IMR-90 (cell line): ENCODE measurements around the gene MIEN1. TPM values are rescaled to one million over a fixed set of nuclear protein-coding genes. Genes with fewer than 3 reads are reported as not detected.

Experiments used
- ATAC-seq: fragments of 200-7000 bp; cut with Tn5 transposase; 2 replicates; pipeline ENCODE4 v1.9.1; 2020; ENCODE audit warnings: low read depth, mild to moderate bottlenecking, moderate library complexity
- BruUV-seq: library from RNA; stranded (reverse); fragments of 400-500 nt; replicated peaks from 2 replicates; lab custom pipeline; 2021; lab: Mats Ljungman, UMichigan
- CTCF ChIA-PET: fragments of 300-600 bp; formaldehyde crosslinking; extraction: SDS; loops from one replicate; lab custom pipeline; 2021; ENCODE audit warnings: antibody characterized with exemption; lab: Yijun Ruan, JAX
- POLR2A ChIA-PET: fragments of 300-600 bp; sonication (Branson Sonifier 250); formaldehyde crosslinking; loops from one replicate; lab custom pipeline; 2022; ENCODE audit warnings: antibody characterized with exemption; ENCODE audit not compliant: unreplicated experiment; lab: Charles Lee
- DNase-seq: peaks from one replicate; pipeline ENCODE4 v3.0.0; 2013
- H2AFZ ChIP-seq: replicated peaks from 2 replicates; pipeline ENCODE3; 2013; ENCODE audit warnings: low read length, mild to moderate bottlenecking; ENCODE audit not compliant: poor library complexity
- H2AK5ac ChIP-seq: 2 replicates; pipeline ENCODE4 v1.6.1; 2013; ENCODE audit warnings: low read depth, low read length, inconsistent platforms
- H2AK9ac ChIP-seq: replicated peaks from 2 replicates; pipeline ENCODE3; 2013; ENCODE audit warnings: mild to moderate bottlenecking, low read depth, low read length, moderate library complexity; ENCODE audit not compliant: poor library complexity
- H2BK120ac ChIP-seq: 2 replicates; pipeline ENCODE4 v1.6.1; 2013; ENCODE audit warnings: low read depth, low read length, inconsistent platforms
- H2BK15ac ChIP-seq: 3 replicates; pipeline ENCODE4 v1.6.1; 2013; ENCODE audit warnings: low read depth, low read length, inconsistent platforms
- H2BK20ac ChIP-seq: 2 replicates; pipeline ENCODE4 v1.6.1; 2013; ENCODE audit warnings: low read depth, mild to moderate bottlenecking, inconsistent platforms, low read length, moderate library complexity
- H2BK5ac ChIP-seq: 2 replicates; pipeline ENCODE4 v1.6.1; 2013; ENCODE audit warnings: mild to moderate bottlenecking, low read depth, low read length, inconsistent platforms; ENCODE audit not compliant: poor library complexity, severe bottlenecking
- H3K14ac ChIP-seq: replicated peaks from 2 replicates; pipeline ENCODE4 v1.6.1; 2013; ENCODE audit warnings: low read depth, low read length, inconsistent platforms
- H3K18ac ChIP-seq: 2 replicates; pipeline ENCODE4 v1.6.1; 2013; ENCODE audit warnings: low read depth, low read length, control low read depth
- H3K23ac ChIP-seq: 2 replicates; pipeline ENCODE4 v1.6.1; 2013; ENCODE audit warnings: low read depth, low read length, inconsistent platforms
- H3K27ac ChIP-seq: 2 replicates; pipeline ENCODE4 v1.5.1; 2013; ENCODE audit warnings: mild to moderate bottlenecking, control low read depth, low read length; ENCODE audit not compliant: insufficient read depth
- H3K27me3 ChIP-seq: 2 replicates; pipeline ENCODE4 v1.6.1; 2013; ENCODE audit warnings: low read length; ENCODE audit not compliant: control insufficient read depth, insufficient read depth
- H3K36me3 ChIP-seq: 2 replicates; pipeline ENCODE4 v1.6.1; 2013; ENCODE audit warnings: low read length, mixed read lengths; ENCODE audit not compliant: control insufficient read depth, insufficient read depth
- H3K4ac ChIP-seq: 2 replicates; pipeline ENCODE4 v1.6.1; 2013; ENCODE audit warnings: low read depth, low read length, inconsistent platforms
- H3K4me1 ChIP-seq: 2 replicates; pipeline ENCODE4 v1.6.1; 2013; ENCODE audit warnings: low read length, mixed read lengths; ENCODE audit not compliant: control insufficient read depth, insufficient read depth
- H3K4me2 ChIP-seq: 2 replicates; pipeline ENCODE4 v1.6.1; 2013; ENCODE audit warnings: low read depth, mild to moderate bottlenecking, control low read depth, low read length, moderate library complexity
- H3K4me3 ChIP-seq: 2 replicates; pipeline ENCODE4 v1.5.1; 2013; ENCODE audit warnings: low read depth, mild to moderate bottlenecking, control low read depth, low read length, moderate library complexity; ENCODE audit not compliant: insufficient read depth
- H3K56ac ChIP-seq: 2 replicates; pipeline ENCODE4 v1.6.1; 2013; ENCODE audit warnings: low read length, inconsistent platforms; ENCODE audit not compliant: insufficient read depth; ENCODE audit errors: extremely low read depth
- H3K79me1 ChIP-seq, 2 experiments: 2 replicates each; pipeline ENCODE4 v1.6.1; 2013; ENCODE audit warnings: low read length in 2 of 2, inconsistent platforms in 1 of 2, low read depth in 1 of 2
- H3K9ac ChIP-seq: 2 replicates; pipeline ENCODE4 v1.6.1; 2013; ENCODE audit warnings: low read depth, low read length, control low read depth
- H3K9me1 ChIP-seq: 2 replicates; pipeline ENCODE4 v1.6.1; 2013; ENCODE audit warnings: low read length, inconsistent platforms; ENCODE audit not compliant: insufficient read depth
- H3K9me3 ChIP-seq: 2 replicates; pipeline ENCODE4 v1.6.1; 2013; ENCODE audit warnings: low read length; ENCODE audit not compliant: control insufficient read depth, insufficient read depth
- H4K20me1 ChIP-seq: 2 replicates; pipeline ENCODE4 v1.6.1; 2013; ENCODE audit warnings: low read length, inconsistent platforms; ENCODE audit not compliant: insufficient read depth
- H4K5ac ChIP-seq: 2 replicates; pipeline ENCODE4 v1.6.1; 2013; ENCODE audit warnings: mild to moderate bottlenecking, low read depth, low read length, control low read depth
- H4K8ac ChIP-seq, 2 experiments: 2 replicates each; pipeline ENCODE4 v1.6.1; 2013; ENCODE audit warnings: low read depth in 2 of 2, low read length in 2 of 2, control low read depth in 1 of 2, inconsistent platforms in 1 of 2
- H4K91ac ChIP-seq: 2 replicates; pipeline ENCODE4 v1.6.1; 2013; ENCODE audit warnings: low read depth, low read length, inconsistent platforms; ENCODE audit not compliant: insufficient read depth
- BHLHE40 ChIP-seq: fragments of 150-350 bp; IDR thresholded peaks from 2 replicates; pipeline ENCODE4 v1.6.1; 2016; ENCODE audit warnings: mild to moderate bottlenecking, low read depth, low read length
- CEBPB ChIP-seq: IDR thresholded peaks from 2 replicates; pipeline ENCODE4 v1.6.1; 2012; ENCODE audit warnings: low read depth, low read length, improper control_type of control experiment
- CHD1 ChIP-seq: IDR thresholded peaks from 2 replicates; pipeline ENCODE4 v1.6.1; 2012; ENCODE audit warnings: low read depth, low read length, improper control_type of control experiment
- FOS ChIP-seq: fragments of 150-350 bp; IDR thresholded peaks from 2 replicates; pipeline ENCODE4 v1.6.1; 2016; ENCODE audit warnings: low read depth, low read length
- MAFK ChIP-seq: IDR thresholded peaks from 2 replicates; pipeline ENCODE4 v1.6.1; 2012; ENCODE audit warnings: low read depth, low read length, improper control_type of control experiment
- MAZ ChIP-seq: IDR thresholded peaks from 2 replicates; pipeline ENCODE4 v1.6.1; 2012; ENCODE audit warnings: low read depth, mild to moderate bottlenecking, low read length, improper control_type of control experiment, moderate library complexity, borderline replicate concordance
- MXI1 ChIP-seq: IDR thresholded peaks from 2 replicates; pipeline ENCODE4 v1.6.1; 2012; ENCODE audit warnings: low read depth, mild to moderate bottlenecking, low read length, moderate library complexity, borderline replicate concordance
- NFE2L2 ChIP-seq: fragments of 150-350 bp; IDR thresholded peaks from 2 replicates; pipeline ENCODE4 v1.6.1; 2016; ENCODE audit warnings: low read depth, mild to moderate bottlenecking, low read length
- RAD21 ChIP-seq: IDR thresholded peaks from 2 replicates; pipeline ENCODE4 v1.6.1; 2012; ENCODE audit warnings: low read length, improper control_type of control experiment
- RCOR1 ChIP-seq: IDR thresholded peaks from 2 replicates; pipeline ENCODE4 v1.6.1; 2012; ENCODE audit warnings: mild to moderate bottlenecking, low read length, improper control_type of control experiment; ENCODE audit not compliant: insufficient replicate concordance
- SMC3 ChIP-seq: fragments of 150-350 bp; IDR thresholded peaks from 2 replicates; pipeline ENCODE4 v1.6.1; 2016; ENCODE audit warnings: low read depth, mild to moderate bottlenecking, antibody characterized with exemption, low read length, moderate library complexity
- USF2 ChIP-seq: fragments of 150-350 bp; IDR thresholded peaks from 2 replicates; pipeline ENCODE4 v1.6.1; 2017; ENCODE audit warnings: mild to moderate bottlenecking, antibody characterized with exemption, low read length, low read depth
- WGBS, 2 experiments: methylation state at CpG; one replicate each; pipeline versions ENCODE4 v1.1.5 to v1.1.7; 2013; ENCODE audit warnings: missing lambda C conversion rate in 2 of 2; ENCODE audit not compliant: insufficient read length in 1 of 2; ENCODE audit errors: extremely low coverage in 2 of 2; 5-methylcytosine and 5-hydroxymethylcytosine counted together
- dilution Hi-C: fragments of 300-500 bp; cut with HindIII; formaldehyde crosslinking; loops from one replicate; pipeline ENCODE4 v1.14.3; 2018; ENCODE audit warnings: low sequenced_read_pairs; ENCODE audit not compliant: unreplicated experiment
- in situ Hi-C: fragments of 300-500 bp; cut with MboI; formaldehyde crosslinking; loops from 3 replicates; pipeline ENCODE4 v1.14.3; 2019; ENCODE audit warnings: low sequenced_read_pairs, inconsistent platforms, mixed read lengths
- intact Hi-C: fragments of 100-400 bp; cut with micrococcal nuclease; formaldehyde crosslinking; loops from 2 replicates; pipeline ENCODE4 v1.10.0; 2022
- polyA plus RNA-seq, 3 experiments: library from polyadenylated mRNA; depleted of rRNA; stranded (reverse); fragments of >200 nt; gene quantifications; 2 replicates each; pipeline ENCODE4 v1.2.3, GENCODE V29; 2012; ENCODE audit warnings: low replicate concordance in 1 of 3
- total RNA-seq: library from RNA; depleted of rRNA; stranded (reverse); fragments of >200 nt; gene quantifications from 2 replicates; pipeline ENCODE4 v1.2.3, GENCODE V29; 2012
- TF ChIP-seq, protein P1 (sequence below): fragments of 150-350 bp; IDR thresholded peaks from 2 replicates; pipeline ENCODE4 v1.6.1; 2016; ENCODE audit warnings: low read depth, mild to moderate bottlenecking, low read length, moderate library complexity, borderline replicate concordance
- TF ChIP-seq, protein P2 (sequence below): conservative IDR thresholded peaks from 2 replicates; pipeline ENCODE4 v1.5.1; 2012; ENCODE audit warnings: mild to moderate bottlenecking, low read depth, low read length, improper control_type of control experiment

The MIEN1 gene
- total and polyA plus RNA-seq, 2 of the 4 experiments (the other 2 are of a cell fraction) = 20.3 to 75.6 TPM

DNA sequence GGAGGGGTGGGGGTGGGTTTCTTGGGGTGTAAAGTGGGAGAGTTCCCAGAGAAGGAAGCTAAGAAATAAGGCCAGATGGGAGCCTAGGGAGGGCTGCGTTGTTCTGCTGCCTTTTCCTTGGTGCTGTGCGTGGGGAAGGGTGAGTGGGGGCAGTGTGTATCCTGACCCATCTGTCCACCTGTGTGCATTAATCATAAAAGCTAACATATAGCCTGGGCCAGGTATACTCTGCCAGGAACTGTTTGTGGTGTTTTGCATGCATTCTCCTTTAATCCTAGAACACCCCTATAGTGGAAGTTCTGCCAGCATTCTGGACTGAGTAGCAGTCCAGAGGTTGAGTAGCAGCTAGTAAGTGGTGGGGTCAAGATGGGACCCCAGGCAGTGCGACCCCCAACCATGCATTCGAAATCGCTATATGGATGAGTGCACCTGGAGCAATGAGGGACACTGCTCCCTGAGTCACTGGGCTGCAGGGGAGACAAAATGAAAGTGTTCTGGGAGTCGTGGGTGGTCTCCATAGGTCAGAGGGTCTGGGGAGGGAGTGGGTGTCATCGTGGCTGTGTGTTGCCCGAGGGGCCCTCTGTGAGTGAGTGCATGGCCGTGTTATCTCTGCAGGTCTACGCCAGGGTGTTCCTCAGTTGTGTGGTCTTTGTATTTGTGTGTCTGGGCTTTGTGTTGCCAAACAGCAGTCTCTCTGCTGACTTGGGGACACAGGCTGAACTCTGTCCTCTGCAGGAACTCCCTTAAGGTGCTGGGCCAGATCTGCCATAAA is 29.1 kb downstream of the MIEN1 start:
- H3K4me2 ChIP-seq = peak overlapping the region; percentile 99
- peak overlapping the region; percentile 73 for H2AFZ ChIP-seq
- in situ Hi-C loops = no loop called here
- no peaks in the 10 kb centered on the region for H3K9me3 ChIP-seq
- H2AK9ac ChIP-seq = peak overlapping the region; percentile 11
- peaks cover 23% of the 10 kb centered on the region for H3K9me1 ChIP-seq
- peak overlapping the region; percentile 96 for H3K23ac ChIP-seq
- intact Hi-C loops = no loop called here
- H3K18ac ChIP-seq = no peak overlapping the region
- H3K27ac ChIP-seq = no peak overlapping the region; the same call in 1 of the 2 replicates
- H2BK15ac ChIP-seq = no peak overlapping the region
- H3K4ac ChIP-seq = peak overlapping the region; percentile 29
- no peak overlapping the region for H2BK20ac ChIP-seq
- no peak overlapping the region for H2BK120ac ChIP-seq
- DNase-seq (no peak), ATAC-seq (no peak)
- peak overlapping the region; percentile 68 for H3K14ac ChIP-seq
- H3K4me3 ChIP-seq = peak overlapping the region; percentile 90
- H4K8ac ChIP-seq = no peak overlapping the region
- no peak overlapping the region for H4K91ac ChIP-seq
- dilution Hi-C loops = no loop called here
- ChIA-PET POLR2A (no interaction called here), CTCF (interaction anchor here (1.3 kb wide), 1 partner anchor 30 kb away, joined by 5 read pairs; no protein-coding TSS in a partner anchor)
- H4K20me1 ChIP-seq = peaks cover 47% of the 10 kb centered on the region
- no peak overlapping the region for H2BK5ac ChIP-seq
- H2AK5ac ChIP-seq = peak overlapping the region; percentile 61
- H3K9ac ChIP-seq = peak overlapping the region; percentile 87
- 0 out of 2 replicates have a peak overlapping the region, but pooled peaks have one; percentile 18 for H4K5ac ChIP-seq
- H3K4me1 ChIP-seq = peaks cover 21% of the 10 kb centered on the region
- H3K79me1 ChIP-seq = peaks cover 0 to 62% of the 10 kb centered on the region in 2 experiments; a peak in 3 of 4 replicates
- no peaks in the 10 kb centered on the region for H3K27me3 ChIP-seq
- no TSS peak for BruUV-seq
- no peak overlapping the region for H3K56ac ChIP-seq
- WGBS, 2 experiments = 14% methylated on average over 5 of the region's 10 CpGs; no CpG with 5 or more reads in 1 of the 2 experiments
- no peaks in the 10 kb centered on the region for H3K36me3 ChIP-seq
- TF ChIP-seq RCOR1 = no peak
- TF ChIP-seq MXI1 = no peak
- no peak for TF ChIP-seq BHLHE40
- no peak for TF ChIP-seq MAZ
- no peak for TF ChIP-seq MAFK
- TF ChIP-seq USF2 = no peak
- no peak for TF ChIP-seq SMC3
- TF ChIP-seq NFE2L2 = no peak
- no peak for TF ChIP-seq RAD21
- TF ChIP-seq CEBPB = no peak
- no peak for TF ChIP-seq CHD1
- TF ChIP-seq, protein P1, sequence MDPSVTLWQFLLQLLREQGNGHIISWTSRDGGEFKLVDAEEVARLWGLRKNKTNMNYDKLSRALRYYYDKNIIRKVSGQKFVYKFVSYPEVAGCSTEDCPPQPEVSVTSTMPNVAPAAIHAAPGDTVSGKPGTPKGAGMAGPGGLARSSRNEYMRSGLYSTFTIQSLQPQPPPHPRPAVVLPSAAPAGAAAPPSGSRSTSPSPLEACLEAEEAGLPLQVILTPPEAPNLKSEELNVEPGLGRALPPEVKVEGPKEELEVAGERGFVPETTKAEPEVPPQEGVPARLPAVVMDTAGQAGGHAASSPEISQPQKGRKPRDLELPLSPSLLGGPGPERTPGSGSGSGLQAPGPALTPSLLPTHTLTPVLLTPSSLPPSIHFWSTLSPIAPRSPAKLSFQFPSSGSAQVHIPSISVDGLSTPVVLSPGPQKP = no peak
- no peak for TF ChIP-seq FOS
- TF ChIP-seq, protein P2, sequence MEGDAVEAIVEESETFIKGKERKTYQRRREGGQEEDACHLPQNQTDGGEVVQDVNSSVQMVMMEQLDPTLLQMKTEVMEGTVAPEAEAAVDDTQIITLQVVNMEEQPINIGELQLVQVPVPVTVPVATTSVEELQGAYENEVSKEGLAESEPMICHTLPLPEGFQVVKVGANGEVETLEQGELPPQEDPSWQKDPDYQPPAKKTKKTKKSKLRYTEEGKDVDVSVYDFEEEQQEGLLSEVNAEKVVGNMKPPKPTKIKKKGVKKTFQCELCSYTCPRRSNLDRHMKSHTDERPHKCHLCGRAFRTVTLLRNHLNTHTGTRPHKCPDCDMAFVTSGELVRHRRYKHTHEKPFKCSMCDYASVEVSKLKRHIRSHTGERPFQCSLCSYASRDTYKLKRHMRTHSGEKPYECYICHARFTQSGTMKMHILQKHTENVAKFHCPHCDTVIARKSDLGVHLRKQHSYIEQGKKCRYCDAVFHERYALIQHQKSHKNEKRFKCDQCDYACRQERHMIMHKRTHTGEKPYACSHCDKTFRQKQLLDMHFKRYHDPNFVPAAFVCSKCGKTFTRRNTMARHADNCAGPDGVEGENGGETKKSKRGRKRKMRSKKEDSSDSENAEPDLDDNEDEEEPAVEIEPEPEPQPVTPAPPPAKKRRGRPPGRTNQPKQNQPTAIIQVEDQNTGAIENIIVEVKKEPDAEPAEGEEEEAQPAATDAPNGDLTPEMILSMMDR = no peak
